ENCODE data around the gene CCDC85B. TPM values are rescaled to one million over a fixed set of nuclear protein-coding genes. Genes with fewer than 3 reads are reported as not detected.

Gene CCDC85B
- polyA plus RNA-seq, 1 experiment, result 33.4 TPM

DNA sequence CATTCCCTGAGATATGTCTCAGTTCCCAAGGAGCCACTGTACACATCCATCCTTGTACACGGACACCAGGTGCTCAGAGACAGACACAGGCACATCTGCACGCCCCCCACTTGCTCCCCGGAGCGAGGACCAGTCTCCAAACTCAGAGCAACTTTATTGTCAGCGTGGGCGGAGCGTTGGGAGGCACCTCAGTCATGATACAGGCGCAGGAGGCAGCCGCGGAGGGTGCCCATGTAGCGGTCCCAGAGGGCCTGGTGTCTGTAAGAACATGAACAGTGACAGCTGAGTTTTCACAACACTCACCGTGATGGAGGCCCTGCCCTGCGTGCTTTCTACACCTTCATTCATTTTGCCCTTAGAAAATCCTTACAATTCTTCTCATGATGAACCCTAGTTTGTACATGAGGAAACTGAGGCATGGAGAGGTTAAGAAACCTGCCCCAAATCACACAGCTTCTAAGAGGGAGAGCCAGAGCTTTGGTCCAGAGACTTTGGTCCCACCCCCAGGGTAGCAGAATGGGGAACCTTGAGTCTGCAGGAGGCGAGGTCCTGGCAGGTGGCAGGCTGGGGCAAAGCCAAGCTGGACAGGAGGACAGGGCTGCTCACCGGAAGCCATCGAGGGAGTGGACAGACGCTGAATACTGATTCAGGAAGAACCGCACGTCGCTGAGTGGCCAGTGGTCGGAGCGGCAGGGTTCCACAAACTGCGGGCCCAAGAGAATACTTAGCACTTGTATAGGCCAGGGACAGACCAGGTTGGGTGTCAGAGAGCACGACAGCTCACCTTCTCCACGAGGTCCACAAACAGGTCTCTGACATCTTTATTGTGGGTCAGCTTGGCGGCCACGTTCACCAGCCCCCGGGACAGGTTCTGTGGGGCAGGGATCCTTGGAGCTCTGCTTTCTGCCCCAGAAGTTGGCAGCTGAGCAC, 6.4 kb upstream of the CCDC85B start:
- CTCF ChIA-PET, result interaction anchor here (0.6 to 11.7 kb wide), 37 partner anchors 7 to 513 kb away, joined by 3 to 130 read pairs (median 6); partner anchors contain the start of genes C11orf68, CST6, EFEMP2 and FOSL1
- peaks cover 26% of the 10 kb centered on the region for H3K36me3 ChIP-seq (ENCODE audit: control insufficient read depth, insufficient read depth, low read length)
- POLR2A ChIA-PET, result no interaction called here

DNA sequence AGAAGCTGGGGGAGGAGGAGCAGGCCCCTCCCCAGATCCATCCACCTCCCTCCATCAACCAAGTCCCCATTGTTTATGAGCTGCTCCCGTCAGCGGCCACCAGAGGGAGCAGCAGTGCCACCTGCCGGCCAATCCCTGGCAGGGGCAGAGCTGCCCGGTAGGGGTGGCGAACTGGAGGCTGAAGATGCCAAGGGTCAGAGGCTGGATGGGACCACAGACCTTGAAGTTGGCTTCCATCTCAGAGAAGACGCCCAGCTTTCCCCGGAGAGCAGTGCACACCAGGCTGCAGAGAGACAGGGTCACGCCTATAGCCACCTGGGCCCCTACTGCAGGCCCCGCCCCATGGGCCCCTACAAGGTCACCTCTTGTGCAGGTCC, 5.8 kb upstream of the CCDC85B start:
- TF ChIP-seq, protein P1, sequence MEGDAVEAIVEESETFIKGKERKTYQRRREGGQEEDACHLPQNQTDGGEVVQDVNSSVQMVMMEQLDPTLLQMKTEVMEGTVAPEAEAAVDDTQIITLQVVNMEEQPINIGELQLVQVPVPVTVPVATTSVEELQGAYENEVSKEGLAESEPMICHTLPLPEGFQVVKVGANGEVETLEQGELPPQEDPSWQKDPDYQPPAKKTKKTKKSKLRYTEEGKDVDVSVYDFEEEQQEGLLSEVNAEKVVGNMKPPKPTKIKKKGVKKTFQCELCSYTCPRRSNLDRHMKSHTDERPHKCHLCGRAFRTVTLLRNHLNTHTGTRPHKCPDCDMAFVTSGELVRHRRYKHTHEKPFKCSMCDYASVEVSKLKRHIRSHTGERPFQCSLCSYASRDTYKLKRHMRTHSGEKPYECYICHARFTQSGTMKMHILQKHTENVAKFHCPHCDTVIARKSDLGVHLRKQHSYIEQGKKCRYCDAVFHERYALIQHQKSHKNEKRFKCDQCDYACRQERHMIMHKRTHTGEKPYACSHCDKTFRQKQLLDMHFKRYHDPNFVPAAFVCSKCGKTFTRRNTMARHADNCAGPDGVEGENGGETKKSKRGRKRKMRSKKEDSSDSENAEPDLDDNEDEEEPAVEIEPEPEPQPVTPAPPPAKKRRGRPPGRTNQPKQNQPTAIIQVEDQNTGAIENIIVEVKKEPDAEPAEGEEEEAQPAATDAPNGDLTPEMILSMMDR (IDR thresholded peaks at IDR 0.05; ENCODE audit: insufficient read depth, low read depth, low read length), result peak; percentile 100
- no peaks in the 10 kb centered on the region for H3K27me3 ChIP-seq (ENCODE audit: control insufficient read depth, insufficient read depth, low read length)
- H3K36me3 ChIP-seq (ENCODE audit: control insufficient read depth, insufficient read depth, low read length), result peaks cover 26% of the 10 kb centered on the region
- DNase-seq (ENCODE audit: low read depth), result no peak
- POLR2A ChIA-PET, result interaction anchor here (0.6 kb wide), 1 partner anchor 379 kb away, joined by 3 read pairs; no protein-coding TSS in a partner anchor
- no peak overlapping the region for H3K4me3 ChIP-seq (ENCODE audit: low read depth, low read length)
- CTCF ChIA-PET, result interaction anchor here (0.6 to 11.7 kb wide), 35 partner anchors 8 to 514 kb away, joined by 3 to 130 read pairs (median 6); partner anchors contain the start of genes C11orf68, CST6, EFEMP2 and FOSL1

More for the DNA sequence above, 6.4 kb upstream of the CCDC85B start:
- no peak for DNase-seq (ENCODE audit: low read depth)
- TF ChIP-seq, protein P1 (IDR thresholded peaks at IDR 0.05; ENCODE audit: insufficient read depth, low read depth, low read length), result no peak
- no peaks in the 10 kb centered on the region for H3K27me3 ChIP-seq (ENCODE audit: control insufficient read depth, insufficient read depth, low read length)
- no peak overlapping the region for H3K4me3 ChIP-seq (ENCODE audit: low read depth, low read length)

DNA sequence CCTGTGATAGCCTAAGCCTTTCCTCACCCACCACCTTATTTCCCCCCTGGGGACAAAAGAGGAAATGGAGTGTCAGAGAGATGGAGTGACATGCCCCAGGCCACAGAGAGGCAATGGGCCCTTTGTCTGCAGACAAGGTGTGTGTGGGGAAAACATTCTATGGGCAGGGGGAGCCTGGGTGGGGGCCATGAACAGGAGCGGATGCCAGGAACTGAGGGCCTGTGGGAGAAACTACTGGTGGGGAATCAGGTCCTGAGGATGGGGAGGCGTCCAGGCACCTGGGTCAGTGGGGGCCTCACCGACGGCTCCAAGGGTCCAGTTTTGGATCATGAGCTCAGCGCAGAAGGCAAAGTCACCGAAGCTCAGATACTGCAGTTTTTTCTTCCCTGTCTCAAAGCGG, 5.2 kb upstream of the CCDC85B start:
- Histone ChIP-seq H3K36me3 (ENCODE audit: control insufficient read depth, insufficient read depth, low read length) (peaks cover 26% of the 10 kb centered on the region), H3K4me3 (ENCODE audit: low read depth, low read length) (no peak overlapping the region), H3K27me3 (ENCODE audit: control insufficient read depth, insufficient read depth, low read length) (no peaks in the 10 kb centered on the region)
- TF ChIP-seq, protein P1 (IDR thresholded peaks at IDR 0.05; ENCODE audit: insufficient read depth, low read depth, low read length), result no peak
- POLR2A ChIA-PET, result interaction anchor here (0.6 kb wide), 1 partner anchor 380 kb away, joined by 3 read pairs; no protein-coding TSS in a partner anchor
- CTCF ChIA-PET, result interaction anchor here (0.6 to 11.7 kb wide), 26 partner anchors 9 to 192 kb away, joined by 3 to 130 read pairs (median 8); partner anchors contain the start of genes C11orf68, CST6, EFEMP2 and FOSL1
- no peak for DNase-seq (ENCODE audit: low read depth)

DNA sequence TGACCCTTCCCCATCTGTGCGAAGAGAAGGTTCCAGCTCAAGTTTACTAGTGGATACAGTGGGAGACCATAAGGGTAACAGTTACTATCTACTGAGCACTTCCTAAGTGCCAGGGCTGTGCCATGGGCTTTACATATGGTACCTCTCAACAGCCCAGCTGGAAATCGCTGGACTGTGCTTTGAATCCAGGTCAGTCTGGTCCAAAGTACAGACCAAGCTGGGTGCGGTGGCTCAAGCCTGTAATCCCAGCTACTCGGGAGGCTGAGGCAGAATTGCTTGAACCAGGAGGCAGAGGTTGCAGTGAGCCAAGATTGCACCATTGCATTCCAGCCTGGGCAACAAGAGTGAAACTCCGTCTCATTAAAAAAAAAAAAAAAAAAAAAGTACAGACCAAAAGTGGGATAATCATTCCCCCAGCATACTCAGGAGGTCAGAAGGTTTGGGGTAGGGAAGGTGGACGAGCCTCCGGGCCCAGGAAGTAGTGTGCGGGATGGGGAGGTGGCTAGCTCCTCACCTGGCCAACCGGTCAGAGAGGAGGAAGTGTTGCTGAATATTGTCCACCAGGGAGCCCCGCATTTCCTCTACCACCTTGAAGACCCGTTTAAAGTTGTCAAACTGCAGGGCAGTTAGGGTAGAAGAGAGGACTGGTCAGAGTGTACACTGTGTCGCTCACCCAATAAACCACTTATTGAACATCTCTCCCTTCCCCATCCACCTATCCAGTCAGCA, 4.5 kb upstream of the CCDC85B start:
- POLR2A ChIA-PET, result interaction anchor here (0.6 kb wide), 1 partner anchor 9 kb away, joined by 3 read pairs; no protein-coding TSS in a partner anchor
- Histone ChIP-seq H3K4me3 (ENCODE audit: low read depth, low read length) (no peak overlapping the region), H3K36me3 (ENCODE audit: control insufficient read depth, insufficient read depth, low read length) (peaks cover 26% of the 10 kb centered on the region), H3K27me3 (ENCODE audit: control insufficient read depth, insufficient read depth, low read length) (no peaks in the 10 kb centered on the region)
- DNase-seq (ENCODE audit: low read depth), result no peak
- TF ChIP-seq, protein P1 (IDR thresholded peaks at IDR 0.05; ENCODE audit: insufficient read depth, low read depth, low read length), result no peak
- CTCF ChIA-PET, result interaction anchor here (1.0 to 11.7 kb wide), 15 partner anchors 9 to 174 kb away, joined by 3 to 130 read pairs (median 9); partner anchors contain the start of genes EFEMP2, FOSL1, KAT5 and MUS81
